Mesothelial cell of epicardium (in vitro differentiated cells): Measurements from ENCODE around the gene SLC38A8. TPM values are rescaled to one million over a fixed set of nuclear protein-coding genes. Genes with fewer than 3 reads are reported as not detected.

Experiments
- DNase-seq, 2 experiments: peaks; one replicate each; pipeline ENCODE4 v3.0.0; 2021; ENCODE audit warnings: low spot score in 2 of 2; ENCODE audit not compliant: unreplicated experiment in 2 of 2
- H3K27ac Mint-ChIP-seq: 2 replicates; pipeline ENCODE4 v1.8.0; 2021; ENCODE audit warnings: mixed read lengths
- H3K27me3 Mint-ChIP-seq: 2 replicates; pipeline ENCODE4 v1.8.0; 2021; ENCODE audit warnings: low read depth, mixed read lengths
- H3K36me3 Mint-ChIP-seq: 2 replicates; pipeline ENCODE4 v1.8.0; 2021; ENCODE audit warnings: mixed read lengths
- H3K4me1 Mint-ChIP-seq: 2 replicates; pipeline ENCODE4 v1.8.0; 2021; ENCODE audit warnings: mixed read lengths
- H3K4me3 Mint-ChIP-seq: 2 replicates; pipeline ENCODE4 v1.8.0; 2021; ENCODE audit warnings: mild to moderate bottlenecking, moderate library complexity, mixed read lengths
- H3K9me3 Mint-ChIP-seq: 2 replicates; pipeline ENCODE4 v1.8.0; 2021; ENCODE audit warnings: mixed read lengths
- CTCF ChIP-seq: fragments of 200-600 bp; sonication (generic); IDR thresholded peaks from one replicate; pipeline ENCODE4 v1.5.0; 2021; ENCODE audit warnings: antibody characterized with exemption; ENCODE audit not compliant: unreplicated experiment
- total RNA-seq: library from RNA; stranded (reverse); gene quantifications from 3 replicates; pipeline ENCODE4 v1.2.1, GENCODE V29; 2021

The SLC38A8 gene
- total RNA-seq, 1 donor from 2014 or later: not detected

GRCh38 chr16:84087001-84087400 is 44.4 kb upstream of the SLC38A8 start:
- Mint-ChIP-seq H3K36me3 (peaks cover 32% of the 10 kb centered on the region), H3K27me3 (no peaks in the 10 kb centered on the region), H3K9me3 (no peaks in the 10 kb centered on the region), H3K4me1 (no peaks in the 10 kb centered on the region), H3K4me3 (no peak overlapping the region), H3K27ac (no peak overlapping the region)
- no peak for TF ChIP-seq CTCF
- DNase-seq: no peak

GRCh38 chr16:84086341-84086740 is 43.7 kb upstream of the SLC38A8 start:
- Mint-ChIP-seq H3K4me3 (no peak overlapping the region), H3K4me1 (no peaks in the 10 kb centered on the region), H3K36me3 (peaks cover 28% of the 10 kb centered on the region), H3K27ac (no peak overlapping the region), H3K27me3 (no peaks in the 10 kb centered on the region), H3K9me3 (no peaks in the 10 kb centered on the region)
- TF ChIP-seq CTCF: no peak
- no peak for DNase-seq

GRCh38 chr16:84085773-84086172 is 43.2 kb upstream of the SLC38A8 start:
- Mint-ChIP-seq H3K36me3 (peaks cover 30% of the 10 kb centered on the region), H3K4me3 (no peak overlapping the region), H3K27me3 (no peaks in the 10 kb centered on the region), H3K27ac (no peak overlapping the region), H3K4me1 (no peaks in the 10 kb centered on the region), H3K9me3 (no peaks in the 10 kb centered on the region)
- TF ChIP-seq CTCF: no peak
- no peak for DNase-seq

- Mint-ChIP-seq H3K27ac (no peak overlapping the region), H3K27me3 (no peaks in the 10 kb centered on the region), H3K4me1 (no peaks in the 10 kb centered on the region), H3K9me3 (no peaks in the 10 kb centered on the region), H3K4me3 (no peak overlapping the region), H3K36me3 (peaks cover 32% of the 10 kb centered on the region)
- DNase-seq: no peak
- no peak for TF ChIP-seq CTCF
These were observed 42.7 kb upstream of the SLC38A8 start for GRCh38 chr16:84085271-84085667.

- DNase-seq: peak in 1 of 2 experiments; percentile 58
- Mint-ChIP-seq H3K4me3 (no peak overlapping the region), H3K9me3 (no peaks in the 10 kb centered on the region), H3K36me3 (peaks cover 36% of the 10 kb centered on the region), H3K27ac (no peak overlapping the region), H3K27me3 (no peaks in the 10 kb centered on the region), H3K4me1 (no peaks in the 10 kb centered on the region)
- peak; percentile 53 for TF ChIP-seq CTCF
These were observed 42.1 kb upstream of the SLC38A8 start for GRCh38 chr16:84084570-84085270.
